ENCODE measurements around the gene TPM4.

DNA sequence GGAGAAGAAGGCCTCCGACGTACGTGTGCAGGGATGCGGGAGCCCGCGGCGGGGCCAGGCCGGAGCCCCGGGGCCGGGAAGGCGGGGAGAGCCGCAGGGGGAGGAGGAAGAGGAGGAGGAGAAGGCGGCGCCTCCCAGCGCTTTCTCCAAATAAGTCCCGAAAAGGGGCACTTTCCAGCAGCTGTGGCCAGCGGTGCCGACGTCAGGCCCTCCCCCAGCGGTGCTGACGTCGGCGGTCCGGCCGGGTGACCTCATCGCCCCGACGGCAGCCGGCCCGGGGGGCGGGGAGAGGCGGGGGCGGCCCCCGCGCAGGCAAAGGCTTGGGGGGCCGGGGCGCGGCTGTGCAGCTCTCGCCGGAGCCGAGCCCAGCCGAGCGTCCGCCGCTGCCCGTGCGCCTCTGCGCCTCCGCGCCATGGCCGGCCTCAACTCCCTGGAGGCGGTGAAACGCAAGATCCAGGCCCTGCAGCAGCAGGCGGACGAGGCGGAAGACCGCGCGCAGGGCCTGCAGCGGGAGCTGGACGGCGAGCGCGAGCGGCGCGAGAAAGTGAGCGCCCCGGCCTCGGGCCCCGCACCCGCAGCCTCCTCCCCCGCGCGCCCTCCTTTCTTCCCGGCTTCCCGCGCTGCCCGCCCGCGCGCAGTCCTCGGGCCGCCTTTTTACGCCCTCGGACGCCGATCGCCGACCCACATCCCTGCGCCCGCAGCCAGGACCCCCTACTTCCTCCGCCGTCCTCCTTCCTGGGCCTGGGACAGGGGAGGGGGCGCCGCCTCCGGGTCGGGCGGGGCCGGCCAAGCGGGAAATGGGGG, at the start of gene TPM4:
- no peak for TF ChIP-seq SMC3 (conservative IDR thresholded peaks at IDR 0.05; ENCODE audit: poor library complexity)
- TF ChIP-seq, protein P1, sequence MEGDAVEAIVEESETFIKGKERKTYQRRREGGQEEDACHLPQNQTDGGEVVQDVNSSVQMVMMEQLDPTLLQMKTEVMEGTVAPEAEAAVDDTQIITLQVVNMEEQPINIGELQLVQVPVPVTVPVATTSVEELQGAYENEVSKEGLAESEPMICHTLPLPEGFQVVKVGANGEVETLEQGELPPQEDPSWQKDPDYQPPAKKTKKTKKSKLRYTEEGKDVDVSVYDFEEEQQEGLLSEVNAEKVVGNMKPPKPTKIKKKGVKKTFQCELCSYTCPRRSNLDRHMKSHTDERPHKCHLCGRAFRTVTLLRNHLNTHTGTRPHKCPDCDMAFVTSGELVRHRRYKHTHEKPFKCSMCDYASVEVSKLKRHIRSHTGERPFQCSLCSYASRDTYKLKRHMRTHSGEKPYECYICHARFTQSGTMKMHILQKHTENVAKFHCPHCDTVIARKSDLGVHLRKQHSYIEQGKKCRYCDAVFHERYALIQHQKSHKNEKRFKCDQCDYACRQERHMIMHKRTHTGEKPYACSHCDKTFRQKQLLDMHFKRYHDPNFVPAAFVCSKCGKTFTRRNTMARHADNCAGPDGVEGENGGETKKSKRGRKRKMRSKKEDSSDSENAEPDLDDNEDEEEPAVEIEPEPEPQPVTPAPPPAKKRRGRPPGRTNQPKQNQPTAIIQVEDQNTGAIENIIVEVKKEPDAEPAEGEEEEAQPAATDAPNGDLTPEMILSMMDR (IDR thresholded peaks at IDR 0.05; ENCODE audit: poor library complexity, severe bottlenecking) = no peak
- TF ChIP-seq EZH2 (IDR thresholded peaks at IDR 0.05; ENCODE audit: borderline replicate concordance, insufficient read depth, low read length, poor library complexity, severe bottlenecking) = no peak
- no peak for TF ChIP-seq TAF1 (IDR thresholded peaks at IDR 0.05; ENCODE audit: low read depth)
- peak; percentile 55 for TF ChIP-seq EP300 (conservative IDR thresholded peaks at IDR 0.05; ENCODE audit: poor library complexity, severe bottlenecking)
- TF ChIP-seq, protein P2, sequence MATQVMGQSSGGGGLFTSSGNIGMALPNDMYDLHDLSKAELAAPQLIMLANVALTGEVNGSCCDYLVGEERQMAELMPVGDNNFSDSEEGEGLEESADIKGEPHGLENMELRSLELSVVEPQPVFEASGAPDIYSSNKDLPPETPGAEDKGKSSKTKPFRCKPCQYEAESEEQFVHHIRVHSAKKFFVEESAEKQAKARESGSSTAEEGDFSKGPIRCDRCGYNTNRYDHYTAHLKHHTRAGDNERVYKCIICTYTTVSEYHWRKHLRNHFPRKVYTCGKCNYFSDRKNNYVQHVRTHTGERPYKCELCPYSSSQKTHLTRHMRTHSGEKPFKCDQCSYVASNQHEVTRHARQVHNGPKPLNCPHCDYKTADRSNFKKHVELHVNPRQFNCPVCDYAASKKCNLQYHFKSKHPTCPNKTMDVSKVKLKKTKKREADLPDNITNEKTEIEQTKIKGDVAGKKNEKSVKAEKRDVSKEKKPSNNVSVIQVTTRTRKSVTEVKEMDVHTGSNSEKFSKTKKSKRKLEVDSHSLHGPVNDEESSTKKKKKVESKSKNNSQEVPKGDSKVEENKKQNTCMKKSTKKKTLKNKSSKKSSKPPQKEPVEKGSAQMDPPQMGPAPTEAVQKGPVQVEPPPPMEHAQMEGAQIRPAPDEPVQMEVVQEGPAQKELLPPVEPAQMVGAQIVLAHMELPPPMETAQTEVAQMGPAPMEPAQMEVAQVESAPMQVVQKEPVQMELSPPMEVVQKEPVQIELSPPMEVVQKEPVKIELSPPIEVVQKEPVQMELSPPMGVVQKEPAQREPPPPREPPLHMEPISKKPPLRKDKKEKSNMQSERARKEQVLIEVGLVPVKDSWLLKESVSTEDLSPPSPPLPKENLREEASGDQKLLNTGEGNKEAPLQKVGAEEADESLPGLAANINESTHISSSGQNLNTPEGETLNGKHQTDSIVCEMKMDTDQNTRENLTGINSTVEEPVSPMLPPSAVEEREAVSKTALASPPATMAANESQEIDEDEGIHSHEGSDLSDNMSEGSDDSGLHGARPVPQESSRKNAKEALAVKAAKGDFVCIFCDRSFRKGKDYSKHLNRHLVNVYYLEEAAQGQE (IDR thresholded peaks at IDR 0.05; ENCODE audit: borderline replicate concordance) = peak; percentile 15
- TF ChIP-seq MXI1 (conservative IDR thresholded peaks at IDR 0.05; ENCODE audit: poor library complexity, severe bottlenecking) = peak; percentile 22
